ENCODE results near the gene ZBTB32. TPM values are rescaled to one million over a fixed set of nuclear protein-coding genes. Genes with fewer than 3 reads are reported as not detected.

The ZBTB32 gene
- total and polyA plus RNA-seq, 2 of the 8 experiments (the other 6 are each of a cell fraction or from before 2014, with no cell fraction given) = 0.11 to 0.50 TPM

GRCh38 chr19:35756377-35757230 lies 52.2 kb downstream of the ZBTB32 start, which contains the start of gene HSPB6:
Gene HSPB6, minus strand, starts transcription at chr19:35757029. Its CDS starts 21 bp downstream, at chr19:35757008.
- WGBS, 2 experiments (ENCODE audit: extremely low coverage in 1 of 2, insufficient coverage in 1 of 2, insufficient read length in 1 of 2, insufficient replicate concordance in 2 of 2, low coverage in 1 of 2, low lambda C conversion rate in 2 of 2, missing lambda C conversion rate in 1 of 2) = 11% methylated on average over 36 of the region's 52 CpGs; no CpG with 5 or more reads in 1 of the 2 experiments
- ChIA-PET POLR2A (ENCODE audit: partially characterized antibody) (interaction anchor here (0.8 to 2.6 kb wide), 12 partner anchors 8 to 100 kb away, joined by 3 to 23 read pairs (median 5); partner anchors contain the start of genes KIRREL2, LIN37, PSENEN and U2AF1L4), CTCF (ENCODE audit: partially characterized antibody) (interaction anchor here (0.9 to 2.0 kb wide), 4 partner anchors 10 to 63 kb away, joined by 3 to 9 read pairs (median 4); no protein-coding TSS in a partner anchor)
- Histone ChIP-seq H3K9ac (replicated peaks in 1 of 4; ENCODE audit: extremely low read depth in 1 of 4, low read depth in 3 of 4, low read length in 3 of 4) (peak within 1 kb of the TSS in 1 of 4 experiments; percentile 50; a peak in 2 of 7 replicates), H3K56ac (replicated peaks; ENCODE audit: insufficient read length, low read depth, low read length) (no peak within 1 kb of the TSS), H3K4me1 (replicated peaks in 1 of 4; ENCODE audit: control insufficient read depth in 3 of 4, insufficient read depth in 4 of 4, low read length in 3 of 4) (peaks cover 0 to 18% (median 11%) of the 10 kb centered on the region in 4 experiments; a peak in 5 of 7 replicates), H3K18ac (ENCODE audit: extremely low read depth, low read length) (peak within 1 kb of the TSS; percentile 83), H3K79me2 (ENCODE audit: control insufficient read depth in 1 of 2, insufficient read depth in 2 of 2, low read length in 2 of 2) (peaks cover 0 to 6% of the 10 kb centered on the region in 2 experiments; a peak in 2 of 4 replicates), H2BK20ac (ENCODE audit: low read length) (no peak within 1 kb of the TSS), H2AK5ac (ENCODE audit: low read depth, low read length) (no peak within 1 kb of the TSS), H3K4me2 (ENCODE audit: insufficient read depth in 1 of 2, low read depth in 2 of 2, low read length in 2 of 2) (peak within 1 kb of the TSS; percentile 95 to 98), H3K4ac (replicated peaks; ENCODE audit: insufficient read length, low read depth, low read length) (no peak within 1 kb of the TSS), H3K23me2 (ENCODE audit: low read depth, low read length) (peaks cover 16% of the 10 kb centered on the region; the same call in 1 of the 2 replicates), H4K5ac (ENCODE audit: insufficient read length, low read depth, low read length) (peak within 1 kb of the TSS; percentile 39), H2BK12ac (ENCODE audit: low read depth, low read length) (no peak within 1 kb of the TSS), H3K79me1 (ENCODE audit: low read depth, low read length) (peaks cover 4% of the 10 kb centered on the region), H3K23ac (ENCODE audit: insufficient read length) (no peak within 1 kb of the TSS), H2BK5ac (ENCODE audit: low read depth, low read length) (no peak within 1 kb of the TSS; the same call in none of the 2 replicates), H2AFZ (ENCODE audit: low read length) (peak within 1 kb of the TSS; percentile 46; the same call in 1 of the 2 replicates), H3K9me3 (ENCODE audit: insufficient read depth in 2 of 2, low read depth in 1 of 2, low read length in 1 of 2) (no peaks in the 10 kb centered on the region), H3K14ac (ENCODE audit: insufficient read length) (no peak within 1 kb of the TSS), H4K91ac (replicated peaks; ENCODE audit: insufficient read length, low read length) (peak within 1 kb of the TSS; percentile 72), H3K27me3 (replicated peaks in 1 of 4; ENCODE audit: control insufficient read depth in 3 of 4, extremely low read depth in 1 of 4, insufficient read depth in 3 of 4, low read length in 3 of 4) (peaks cover 0 to 17% (median 11%) of the 10 kb centered on the region in 4 experiments; a peak in 5 of 7 replicates), H2BK15ac (ENCODE audit: low read length) (peak within 1 kb of the TSS; percentile 81; the same call in 1 of the 2 replicates), H3K36me3 (ENCODE audit: control insufficient read depth in 2 of 4, insufficient read depth in 4 of 4, low read length in 3 of 4) (peaks cover 0 to 7% (median 2%) of the 10 kb centered on the region in 4 experiments; a peak in 2 of 8 replicates), H4K8ac (ENCODE audit: extremely low read depth, insufficient read depth, low read length) (no peak within 1 kb of the TSS; the same call in 1 of the 2 replicates), H2BK120ac (replicated peaks; ENCODE audit: low read depth, low read length) (no peak within 1 kb of the TSS), H4K20me1 (replicated peaks in 1 of 2; ENCODE audit: control insufficient read depth in 1 of 2, insufficient read depth in 2 of 2, low read length in 2 of 2) (peaks cover 0 to 6% of the 10 kb centered on the region in 2 experiments), H3K4me3 (ENCODE audit: extremely low read depth in 1 of 4, insufficient read depth in 2 of 4, low read depth in 3 of 4, low read length in 4 of 4) (peak within 1 kb of the TSS; percentile 95 to 100 (median 98)), H3K27ac (ENCODE audit: low read depth, low read length) (no peak within 1 kb of the TSS)
- FAIRE-seq = no peak
- DNase-seq (ENCODE audit: low read depth in 1 of 2, low spot score in 2 of 2) = no peak
- TF ChIP-seq CHD1 (IDR thresholded peaks at IDR 0.05; ENCODE audit: low read depth, low read length) = no peak
- no peak for TF ChIP-seq SRF (IDR thresholded peaks at IDR 0.05; ENCODE audit: low read depth, low read length)
- no peak for TF ChIP-seq CHD2 (IDR thresholded peaks at IDR 0.05; ENCODE audit: low read length)
- TF ChIP-seq YY1 (IDR thresholded peaks at IDR 0.05; ENCODE audit: low read depth, low read length) = no peak
- peak; percentile 34 for TF ChIP-seq SUZ12 (IDR thresholded peaks at IDR 0.05; ENCODE audit: low read length)
- 0 out of 4 replicates have a peak, but pooled peaks of 1 of the 2 experiments have one; percentile 31 for TF ChIP-seq SIN3A (conservative IDR thresholded peaks at IDR 0.05 in 1 of 2, IDR thresholded peaks at IDR 0.05 in 1 of 2; ENCODE audit: low read depth in 1 of 2, low read length in 2 of 2)
- TF ChIP-seq EZH2 (IDR thresholded peaks at IDR 0.05; ENCODE audit: low read depth, low read length, severe bottlenecking) = peak; percentile 43
- peak; percentile 67; the same call in 1 of the 2 replicates for TF ChIP-seq TBP (IDR thresholded peaks at IDR 0.05; ENCODE audit: low read depth, low read length)
- TF ChIP-seq ASH2L (IDR thresholded peaks at IDR 0.05; ENCODE audit: low read length) = no peak
